Activated CD4-positive, alpha-beta T cell treated with anti-CD3 and anti-CD28 coated beads, Interleukin-2, amount 10 ng/mL, durations not matched to agents 7 days and 5 days (primary cell): ENCODE measurements around the gene AHNAK. TPM values are rescaled to one million over a fixed set of nuclear protein-coding genes. Genes with fewer than 3 reads are reported as not detected.
"Not testable (repeated sequence)": the region's sequence is repeated elsewhere in the genome, so short reads cannot be mapped to it uniquely, and the experiment has no call there.

ENCODE experiments used
- CTCF ChIA-PET: fragments of 350-600 bp; sonication (Branson Sonifier 250); formaldehyde crosslinking; loops from one replicate; lab custom pipeline; 2021; ENCODE audit warnings: antibody characterized with exemption; lab: Charles Lee
- POLR2A ChIA-PET: fragments of 350-600 bp; sonication (Branson Sonifier 250); formaldehyde crosslinking; loops from one replicate; lab custom pipeline; 2021; ENCODE audit warnings: antibody characterized with exemption; lab: Charles Lee
- DNase-seq: peaks from one replicate; pipeline ENCODE4 v3.0.0-alpha.2; 2020
- H3K27ac Mint-ChIP-seq: one replicate; pipeline ENCODE4 v1.8.0; 2021; ENCODE audit warnings: mild to moderate bottlenecking, moderate library complexity, mixed read lengths
- H3K27me3 Mint-ChIP-seq: one replicate; pipeline ENCODE4 v1.8.0; 2021; ENCODE audit warnings: mixed read lengths
- H3K36me3 Mint-ChIP-seq: one replicate; pipeline ENCODE4 v1.8.0; 2021; ENCODE audit warnings: low read depth, mixed read lengths
- H3K4me1 Mint-ChIP-seq: one replicate; pipeline ENCODE4 v1.8.0; 2021; ENCODE audit warnings: mixed read lengths
- H3K4me3 Mint-ChIP-seq: one replicate; pipeline ENCODE4 v1.8.0; 2021; ENCODE audit warnings: mild to moderate bottlenecking, moderate library complexity, mixed read lengths
- H3K9me3 Mint-ChIP-seq: one replicate; pipeline ENCODE4 v1.8.0; 2021; ENCODE audit warnings: mixed read lengths
- total RNA-seq, 2 experiments: library from RNA; stranded (reverse); gene quantifications; one replicate each; pipeline ENCODE4 v1.2.3, GENCODE V29; 2021

AHNAK gene
- total RNA-seq, 2 experiments from 2014 or later: 206 to 237 TPM

GRCh38 chr11:62456630-62457029 is 90.0 kb downstream of the AHNAK start:
- H3K4me3 Mint-ChIP-seq: no peak overlapping the region
- no peaks in the 10 kb centered on the region for H3K36me3 Mint-ChIP-seq
- H3K9me3 Mint-ChIP-seq: no peaks in the 10 kb centered on the region
- no peak for DNase-seq
- ChIA-PET CTCF (no interaction called here), POLR2A (no interaction called here)
- H3K4me1 Mint-ChIP-seq: no peaks in the 10 kb centered on the region
- no peaks in the 10 kb centered on the region for H3K27me3 Mint-ChIP-seq
- H3K27ac Mint-ChIP-seq: no peak overlapping the region

GRCh38 chr11:62452839-62453468 is 93.7 kb downstream of the AHNAK start:
- H3K4me3 Mint-ChIP-seq: no peak overlapping the region
- H3K4me1 Mint-ChIP-seq: no peaks in the 10 kb centered on the region
- no peak for DNase-seq
- POLR2A ChIA-PET: no interaction called here
- no peaks in the 10 kb centered on the region for H3K36me3 Mint-ChIP-seq
- H3K27me3 Mint-ChIP-seq: no peaks in the 10 kb centered on the region
- CTCF ChIA-PET: interaction anchor here (1.2 to 1.9 kb wide), 3 partner anchors 9 to 28 kb away, joined by 3 to 4 read pairs (median 3); no protein-coding TSS in a partner anchor
- no peak overlapping the region for H3K27ac Mint-ChIP-seq
- no peaks in the 10 kb centered on the region for H3K9me3 Mint-ChIP-seq

GRCh38 chr11:62452261-62452660 is 94.3 kb downstream of the AHNAK start:
- Mint-ChIP-seq H3K36me3 (no peaks in the 10 kb centered on the region), H3K27ac (peak overlapping the region; percentile 52), H3K4me1 (no peaks in the 10 kb centered on the region), H3K9me3 (no peaks in the 10 kb centered on the region), H3K27me3 (peaks cover 1% of the 10 kb centered on the region), H3K4me3 (no peak overlapping the region)
- POLR2A ChIA-PET: no interaction called here
- CTCF ChIA-PET: interaction anchor here (1.2 kb wide), 1 partner anchor 27 kb away, joined by 3 read pairs; no protein-coding TSS in a partner anchor
- DNase-seq: no peak

- Mint-ChIP-seq H3K4me1 (no peaks in the 10 kb centered on the region), H3K36me3 (no peaks in the 10 kb centered on the region), H3K27me3 (peaks cover 11% of the 10 kb centered on the region), H3K9me3 (no peaks in the 10 kb centered on the region), H3K4me3 (no peak overlapping the region), H3K27ac (no peak overlapping the region)
- ChIA-PET CTCF (interaction anchor here (0.6 to 0.7 kb wide), 3 partner anchors 122 to 1932 kb away, joined by 3 to 5 read pairs (median 3); no protein-coding TSS in a partner anchor), POLR2A (interaction anchor here (0.7 kb wide), 1 partner anchor 214 kb away, joined by 5 read pairs; the partner anchor contains the start of gene C11orf98)
- no peak for DNase-seq
These were observed 95.4 kb downstream of the AHNAK start for GRCh38 chr11:62451241-62451621.

- POLR2A ChIA-PET: interaction anchor here (0.7 kb wide), 1 partner anchor 214 kb away, joined by 5 read pairs; the partner anchor contains the start of gene C11orf98
These were observed 95.9 kb downstream of the AHNAK start for GRCh38 chr11:62450543-62451240.

GRCh38 chr11:62449912-62450311 is 96.7 kb downstream of the AHNAK start:
- H3K4me1 Mint-ChIP-seq, H3K4me3 Mint-ChIP-seq, H3K36me3 Mint-ChIP-seq, H3K9me3 Mint-ChIP-seq, H3K27ac Mint-ChIP-seq, POLR2A ChIA-PET, DNase-seq: not testable (repeated sequence)
- peaks cover 12% of the 10 kb centered on the region for H3K27me3 Mint-ChIP-seq
- CTCF ChIA-PET: interaction anchor here (1.6 kb wide), 1 partner anchor 25 kb away, joined by 6 read pairs; no protein-coding TSS in a partner anchor

More at GRCh38 chr11:62450543-62451240, 95.9 kb downstream of the AHNAK start:
- no peaks in the 10 kb centered on the region for H3K9me3 Mint-ChIP-seq
- H3K36me3 Mint-ChIP-seq: no peaks in the 10 kb centered on the region
- peaks cover 12% of the 10 kb centered on the region for H3K27me3 Mint-ChIP-seq
- no peak for DNase-seq
- no peaks in the 10 kb centered on the region for H3K4me1 Mint-ChIP-seq
- no peak overlapping the region for H3K27ac Mint-ChIP-seq
- CTCF ChIA-PET: interaction anchor here (0.6 kb wide), 1 partner anchor 71 kb away, joined by 3 read pairs; no protein-coding TSS in a partner anchor
- H3K4me3 Mint-ChIP-seq: no peak overlapping the region

GRCh38 chr11:62449451-62449851 is 97.2 kb downstream of the AHNAK start:
- DNase-seq: no peak
- Mint-ChIP-seq H3K4me1 (peaks cover 6% of the 10 kb centered on the region), H3K27me3 (peaks cover 12% of the 10 kb centered on the region), H3K27ac (no peak overlapping the region), H3K4me3 (no peak overlapping the region), H3K36me3 (no peaks in the 10 kb centered on the region), H3K9me3 (no peaks in the 10 kb centered on the region)
- CTCF ChIA-PET: interaction anchor here (1.2 to 1.6 kb wide), 2 partner anchors 25 to 94 kb away, joined by 3 to 6 read pairs; no protein-coding TSS in a partner anchor
- POLR2A ChIA-PET: no interaction called here

- CTCF ChIA-PET: interaction anchor here (0.6 to 1.2 kb wide), 2 partner anchors 51 to 963 kb away, joined by 3 read pairs; no protein-coding TSS in a partner anchor
These were observed 100.5 kb downstream of the AHNAK start for GRCh38 chr11:62446091-62446490.

GRCh38 chr11:62445314-62445740 is 101.3 kb downstream of the AHNAK start:
- Mint-ChIP-seq H3K4me3 (no peak overlapping the region), H3K9me3 (no peaks in the 10 kb centered on the region), H3K36me3 (no peaks in the 10 kb centered on the region), H3K27me3 (peaks cover 12% of the 10 kb centered on the region), H3K27ac (no peak overlapping the region), H3K4me1 (peaks cover 10% of the 10 kb centered on the region)
- DNase-seq: no peak
- ChIA-PET POLR2A (no interaction called here), CTCF (interaction anchor here (0.6 to 1.7 kb wide), 2 partner anchors 15 to 97 kb away, joined by 3 to 8 read pairs; no protein-coding TSS in a partner anchor)

More at GRCh38 chr11:62446091-62446490, 100.5 kb downstream of the AHNAK start:
- H3K4me1 Mint-ChIP-seq: peaks cover 10% of the 10 kb centered on the region
- no peak overlapping the region for H3K4me3 Mint-ChIP-seq
- H3K36me3 Mint-ChIP-seq: no peaks in the 10 kb centered on the region
- H3K27me3 Mint-ChIP-seq: peaks cover 12% of the 10 kb centered on the region
- no peaks in the 10 kb centered on the region for H3K9me3 Mint-ChIP-seq
- DNase-seq: no peak
- no peak overlapping the region for H3K27ac Mint-ChIP-seq
- POLR2A ChIA-PET: no interaction called here

GRCh38 chr11:62444835-62445234 is 101.8 kb downstream of the AHNAK start:
- no peaks in the 10 kb centered on the region for H3K36me3 Mint-ChIP-seq
- no peaks in the 10 kb centered on the region for H3K9me3 Mint-ChIP-seq
- POLR2A ChIA-PET: no interaction called here
- peaks cover 12% of the 10 kb centered on the region for H3K27me3 Mint-ChIP-seq
- peaks cover 10% of the 10 kb centered on the region for H3K4me1 Mint-ChIP-seq
- no peak for DNase-seq
- peak overlapping the region; percentile 63 for H3K4me3 Mint-ChIP-seq
- no peak overlapping the region for H3K27ac Mint-ChIP-seq
- CTCF ChIA-PET: interaction anchor here (0.6 to 1.7 kb wide), 6 partner anchors 9 to 98 kb away, joined by 3 to 8 read pairs (median 4); no protein-coding TSS in a partner anchor

- Mint-ChIP-seq H3K9me3 (no peaks in the 10 kb centered on the region), H3K4me3 (peak overlapping the region; percentile 63), H3K36me3 (no peaks in the 10 kb centered on the region), H3K27me3 (peaks cover 12% of the 10 kb centered on the region), H3K27ac (no peak overlapping the region), H3K4me1 (peaks cover 10% of the 10 kb centered on the region)
- POLR2A ChIA-PET: no interaction called here
- DNase-seq: peak; percentile 29
- CTCF ChIA-PET: interaction anchor here (1.0 to 1.7 kb wide), 5 partner anchors 9 to 98 kb away, joined by 3 to 8 read pairs (median 4); no protein-coding TSS in a partner anchor
These were observed 102.3 kb downstream of the AHNAK start for GRCh38 chr11:62444236-62444833.
